ENCODE data around the gene SEMA6A.
"Not testable (repeated sequence)": the region's sequence is repeated elsewhere in the genome, so short reads cannot be mapped to it uniquely, and the experiment has no call there.

Gene SEMA6A

GRCh38 chr5:116546033-116546742 is 28.4 kb downstream of the SEMA6A start:
- DNase-seq (ENCODE audit: low spot score) = no peak

- DNase-seq (ENCODE audit: low spot score) = not testable (repeated sequence)
These were observed 29.2 kb downstream of the SEMA6A start for GRCh38 chr5:116545465-116545864.

GRCh38 chr5:116544531-116545241 is 29.9 kb downstream of the SEMA6A start:
- DNase-seq (ENCODE audit: low spot score) = no peak

- no peak for DNase-seq (ENCODE audit: low spot score)
These were observed 31.1 kb downstream of the SEMA6A start for GRCh38 chr5:116543501-116543900.

GRCh38 chr5:116542619-116543018 is 32.0 kb downstream of the SEMA6A start:
- DNase-seq (ENCODE audit: low spot score) = no peak

- no peak for DNase-seq (ENCODE audit: low spot score)
These were observed 35.4 kb downstream of the SEMA6A start for GRCh38 chr5:116539222-116539621.

- no peak for DNase-seq (ENCODE audit: low spot score)
These were observed 38.1 kb downstream of the SEMA6A start for GRCh38 chr5:116536316-116537083.

- no peak for DNase-seq (ENCODE audit: low spot score)
These were observed 39.5 kb downstream of the SEMA6A start for GRCh38 chr5:116534964-116535651.

- no peak for DNase-seq (ENCODE audit: low spot score)
These were observed 41.7 kb downstream of the SEMA6A start for GRCh38 chr5:116532762-116533525.

GRCh38 chr5:116531635-116532034 is 43.0 kb downstream of the SEMA6A start:
- DNase-seq (ENCODE audit: low spot score) = no peak

- DNase-seq (ENCODE audit: low spot score) = no peak
These were observed 43.5 kb downstream of the SEMA6A start for GRCh38 chr5:116531117-116531516.

- DNase-seq (ENCODE audit: low spot score) = no peak
These were observed 44.3 kb downstream of the SEMA6A start for GRCh38 chr5:116530276-116530675.

- no peak for DNase-seq (ENCODE audit: low spot score)
These were observed 45.0 kb downstream of the SEMA6A start for GRCh38 chr5:116529615-116530014.

GRCh38 chr5:116528519-116529234 is 45.9 kb downstream of the SEMA6A start:
- no peak for DNase-seq (ENCODE audit: low spot score)

GRCh38 chr5:116527582-116527981 is 47.0 kb downstream of the SEMA6A start:
- no peak for DNase-seq (ENCODE audit: low spot score)

GRCh38 chr5:116525674-116526073 is 48.9 kb downstream of the SEMA6A start:
- no peak for DNase-seq (ENCODE audit: low spot score)

GRCh38 chr5:116524966-116525365 is 49.7 kb downstream of the SEMA6A start:
- DNase-seq (ENCODE audit: low spot score) = no peak

- DNase-seq (ENCODE audit: low spot score) = no peak
These were observed 50.3 kb downstream of the SEMA6A start for GRCh38 chr5:116524051-116524904.

- not testable (repeated sequence) for DNase-seq (ENCODE audit: low spot score)
These were observed 51.4 kb downstream of the SEMA6A start for GRCh38 chr5:116523182-116523581.
